ENCODE results near the gene EPB41L2. TPM values are rescaled to one million over a fixed set of nuclear protein-coding genes. Genes with fewer than 3 reads are reported as not detected.
"Not testable (repeated sequence)": the region's sequence is repeated elsewhere in the genome, so short reads cannot be mapped to it uniquely, and the experiment has no call there.

EPB41L2 gene
- total RNA-seq, 1 donor from 2014 or later, result 136 TPM

- Histone ChIP-seq H3K79me2 (ENCODE audit: insufficient read depth, low read length) (no peaks in the 10 kb centered on the region), H3K9ac (ENCODE audit: low read length) (no peak overlapping the region), H3K27me3 (ENCODE audit: insufficient read depth, low read length) (no peaks in the 10 kb centered on the region), H3K4me1 (ENCODE audit: insufficient read depth, low read length) (peaks cover 2% of the 10 kb centered on the region), H3K36me3 (ENCODE audit: insufficient read depth, low read length) (no peaks in the 10 kb centered on the region), H3K9me3 (ENCODE audit: insufficient read depth, low read depth, low read length) (no peaks in the 10 kb centered on the region), H4K20me1 (ENCODE audit: insufficient read depth, low read length) (no peaks in the 10 kb centered on the region), H2AFZ (ENCODE audit: low read depth, low read length) (no peak overlapping the region), H3K27ac (ENCODE audit: low read depth, low read length) (no peak overlapping the region), H3K4me3 (ENCODE audit: insufficient read depth, low read depth, low read length) (no peak overlapping the region), H3K4me2 (ENCODE audit: low read length) (no peak overlapping the region)
- Mint-ChIP-seq H3K4me3 (ENCODE audit: unreplicated experiment) (no peak overlapping the region), H3K36me3 (ENCODE audit: low read depth, unreplicated experiment) (peaks cover 2% of the 10 kb centered on the region), H3K9me3 (ENCODE audit: unreplicated experiment) (peaks cover 12% of the 10 kb centered on the region), H3K27me3 (ENCODE audit: low read depth, unreplicated experiment) (no peaks in the 10 kb centered on the region), H3K27ac (ENCODE audit: unreplicated experiment) (no peak overlapping the region), H3K4me1 (ENCODE audit: low read depth, unreplicated experiment) (no peaks in the 10 kb centered on the region)
- TF ChIP-seq CTCF (IDR thresholded peaks at IDR 0.05; ENCODE audit: insufficient read depth, low read depth, low read length), result no peak
- no peak for TF ChIP-seq EZH2 (IDR thresholded peaks at IDR 0.05; ENCODE audit: insufficient read depth, low read length)
- no peak for FAIRE-seq
- peak; percentile 53 for DNase-seq (ENCODE audit: low read depth)
Measured at GRCh38 chr6:131096786-131097185, 33.7 kb upstream of the EPB41L2 start.

GRCh38 chr6:131093334-131093733 is 30.3 kb upstream of the EPB41L2 start:
- H3K79me2 ChIP-seq (ENCODE audit: insufficient read depth, low read length), result no peaks in the 10 kb centered on the region
- H3K9ac ChIP-seq (ENCODE audit: low read length), result no peak overlapping the region
- H3K27ac Mint-ChIP-seq (ENCODE audit: unreplicated experiment), result no peak overlapping the region
- no peaks in the 10 kb centered on the region for H3K36me3 ChIP-seq (ENCODE audit: insufficient read depth, low read length)
- H3K27ac ChIP-seq (ENCODE audit: low read depth, low read length), result no peak overlapping the region
- no peaks in the 10 kb centered on the region for H4K20me1 ChIP-seq (ENCODE audit: insufficient read depth, low read length)
- DNase-seq (ENCODE audit: low read depth) (no peak), FAIRE-seq (no peak)
- H2AFZ ChIP-seq (ENCODE audit: low read depth, low read length), result no peak overlapping the region
- TF ChIP-seq EZH2 (IDR thresholded peaks at IDR 0.05; ENCODE audit: insufficient read depth, low read length) (no peak), CTCF (IDR thresholded peaks at IDR 0.05; ENCODE audit: insufficient read depth, low read depth, low read length) (no peak)
- H3K36me3 Mint-ChIP-seq (ENCODE audit: low read depth, unreplicated experiment), result peaks cover 2% of the 10 kb centered on the region
- peaks cover 19% of the 10 kb centered on the region for H3K9me3 Mint-ChIP-seq (ENCODE audit: unreplicated experiment)
- no peak overlapping the region for H3K4me3 Mint-ChIP-seq (ENCODE audit: unreplicated experiment)
- H3K4me1 Mint-ChIP-seq (ENCODE audit: low read depth, unreplicated experiment), result no peaks in the 10 kb centered on the region
- no peaks in the 10 kb centered on the region for H3K27me3 ChIP-seq (ENCODE audit: insufficient read depth, low read length)
- H3K4me3 ChIP-seq (ENCODE audit: insufficient read depth, low read depth, low read length), result no peak overlapping the region
- no peaks in the 10 kb centered on the region for H3K27me3 Mint-ChIP-seq (ENCODE audit: low read depth, unreplicated experiment)
- no peaks in the 10 kb centered on the region for H3K4me1 ChIP-seq (ENCODE audit: insufficient read depth, low read length)
- H3K9me3 ChIP-seq (ENCODE audit: insufficient read depth, low read depth, low read length), result no peaks in the 10 kb centered on the region
- no peak overlapping the region for H3K4me2 ChIP-seq (ENCODE audit: low read length)

- H3K36me3 ChIP-seq (ENCODE audit: insufficient read depth, low read length); H3K36me3 Mint-ChIP-seq (ENCODE audit: low read depth, unreplicated experiment); H3K4me1 ChIP-seq (ENCODE audit: insufficient read depth, low read length); H4K20me1 ChIP-seq (ENCODE audit: insufficient read depth, low read length); H3K79me2 ChIP-seq (ENCODE audit: insufficient read depth, low read length); H3K4me1 Mint-ChIP-seq (ENCODE audit: low read depth, unreplicated experiment); H3K4me3 ChIP-seq (ENCODE audit: insufficient read depth, low read depth, low read length); FAIRE-seq; H3K27ac Mint-ChIP-seq (ENCODE audit: unreplicated experiment); H3K27ac ChIP-seq (ENCODE audit: low read depth, low read length); H3K4me3 Mint-ChIP-seq (ENCODE audit: unreplicated experiment); H3K27me3 ChIP-seq (ENCODE audit: insufficient read depth, low read length); H2AFZ ChIP-seq (ENCODE audit: low read depth, low read length); DNase-seq (ENCODE audit: low read depth); H3K9ac ChIP-seq (ENCODE audit: low read length); H3K4me2 ChIP-seq (ENCODE audit: low read length); H3K9me3 ChIP-seq (ENCODE audit: insufficient read depth, low read depth, low read length); H3K27me3 Mint-ChIP-seq (ENCODE audit: low read depth, unreplicated experiment): not testable (repeated sequence)
- H3K9me3 Mint-ChIP-seq (ENCODE audit: unreplicated experiment), result peaks cover 20% of the 10 kb centered on the region
Measured at GRCh38 chr6:131091944-131092343, 28.9 kb upstream of the EPB41L2 start.

DNA sequence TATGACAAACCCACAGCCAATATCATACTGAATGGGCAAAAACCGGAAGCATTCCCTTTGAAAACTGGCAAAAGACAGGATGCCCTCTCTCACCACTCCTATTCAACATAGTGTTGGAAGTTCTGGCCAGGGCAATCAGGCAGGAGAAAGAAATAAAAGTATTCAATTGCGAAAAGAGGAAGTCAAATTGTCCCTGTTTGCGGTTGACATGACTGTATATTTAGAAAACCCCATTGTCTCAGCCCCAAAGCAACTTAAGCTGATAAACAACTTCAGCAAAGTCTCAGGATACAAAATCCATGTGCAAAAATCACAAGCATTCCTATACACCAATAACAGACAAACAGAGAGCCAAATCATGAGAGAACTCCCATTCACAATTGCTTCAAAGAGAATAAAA is 27.3 kb upstream of the EPB41L2 start:
- not testable (repeated sequence) for H3K27me3 ChIP-seq (ENCODE audit: insufficient read depth, low read length); H3K9me3 ChIP-seq (ENCODE audit: insufficient read depth, low read depth, low read length); H3K36me3 Mint-ChIP-seq (ENCODE audit: low read depth, unreplicated experiment); H3K27me3 Mint-ChIP-seq (ENCODE audit: low read depth, unreplicated experiment); H3K27ac ChIP-seq (ENCODE audit: low read depth, low read length); H3K4me1 ChIP-seq (ENCODE audit: insufficient read depth, low read length); H3K36me3 ChIP-seq (ENCODE audit: insufficient read depth, low read length); H3K27ac Mint-ChIP-seq (ENCODE audit: unreplicated experiment); H3K4me1 Mint-ChIP-seq (ENCODE audit: low read depth, unreplicated experiment); H2AFZ ChIP-seq (ENCODE audit: low read depth, low read length); H3K4me2 ChIP-seq (ENCODE audit: low read length); H3K9ac ChIP-seq (ENCODE audit: low read length); H3K4me3 Mint-ChIP-seq (ENCODE audit: unreplicated experiment); H3K4me3 ChIP-seq (ENCODE audit: insufficient read depth, low read depth, low read length); DNase-seq (ENCODE audit: low read depth); FAIRE-seq; H3K79me2 ChIP-seq (ENCODE audit: insufficient read depth, low read length); H4K20me1 ChIP-seq (ENCODE audit: insufficient read depth, low read length)
- H3K9me3 Mint-ChIP-seq (ENCODE audit: unreplicated experiment), result peaks cover 27% of the 10 kb centered on the region
